Natural killer cell (primary cell): ENCODE measurements around the gene FBXO48. TPM values are rescaled to one million over a fixed set of nuclear protein-coding genes. Genes with fewer than 3 reads are reported as not detected.

Experiments
- ATAC-seq, 3 donors: fragments of 150-1000 bp in 2 of 3; fragments of 200-7000 bp in 1 of 3; cut with Tn5 transposase; 1 replicate in 1 of 3; 2 replicates in 2 of 3; pipeline ENCODE4 v1.10.0; 2021; ENCODE audit warnings: mild to moderate bottlenecking in 2 of 3, moderate library complexity in 2 of 3
- DNase-seq, 2 donors: peaks; one replicate each; pipeline versions ENCODE4 v3.0.0 to v3.0.0-alpha.2; 2013 to 2021; ENCODE audit warnings: mixed read lengths in 1 of 2
- H3K27ac ChIP-seq: one replicate; pipeline ENCODE4 v1.5.1; 2013; ENCODE audit warnings: mild to moderate bottlenecking, low read length
- H3K27me3 ChIP-seq: one replicate; pipeline ENCODE4 v1.6.1; 2013; ENCODE audit warnings: low read length; ENCODE audit not compliant: control insufficient read depth, insufficient read depth
- H3K36me3 ChIP-seq: one replicate; pipeline ENCODE4 v1.6.1; 2013; ENCODE audit warnings: low read length; ENCODE audit not compliant: control insufficient read depth, insufficient read depth
- H3K4me1 ChIP-seq: one replicate; pipeline ENCODE4 v1.6.1; 2013; ENCODE audit warnings: low read length; ENCODE audit not compliant: control insufficient read depth, insufficient read depth
- H3K4me3 ChIP-seq: one replicate; pipeline ENCODE4 v1.5.1; 2013; ENCODE audit warnings: low read length
- H3K9me3 ChIP-seq: one replicate; pipeline ENCODE4 v1.6.1; 2013; ENCODE audit warnings: low read length; ENCODE audit not compliant: control insufficient read depth, insufficient read depth
- H3K27ac Mint-ChIP-seq, 2 donors: one replicate each; pipeline ENCODE4 v1.8.0; 2022; ENCODE audit warnings: mild to moderate bottlenecking in 2 of 2, mixed read lengths in 2 of 2, moderate library complexity in 1 of 2
- H3K27me3 Mint-ChIP-seq, 2 donors: one replicate each; pipeline ENCODE4 v1.8.0; 2022; ENCODE audit warnings: low read depth in 2 of 2, mixed read lengths in 2 of 2
- H3K36me3 Mint-ChIP-seq: one replicate; pipeline ENCODE4 v1.8.0; 2022; ENCODE audit warnings: mixed read lengths
- H3K4me1 Mint-ChIP-seq, 2 donors: one replicate each; pipeline ENCODE4 v1.8.0; 2022; ENCODE audit warnings: mixed read lengths in 2 of 2
- H3K4me3 Mint-ChIP-seq: one replicate; pipeline ENCODE4 v1.8.0; 2022; ENCODE audit warnings: mild to moderate bottlenecking, moderate library complexity, mixed read lengths
- H3K9me3 Mint-ChIP-seq, 2 donors: one replicate each; pipeline ENCODE4 v1.8.0; 2022; ENCODE audit warnings: mixed read lengths in 2 of 2
- WGBS: methylation state at CpG from one replicate; pipeline ENCODE4 v1.1.7; 2013; ENCODE audit warnings: missing lambda C conversion rate; ENCODE audit not compliant: insufficient coverage; 5-methylcytosine and 5-hydroxymethylcytosine counted together
- intact Hi-C: fragments of 100-400 bp; cut with micrococcal nuclease; formaldehyde crosslinking; loops from one replicate; pipeline ENCODE4 v1.14.2; 2022
- total RNA-seq, 4 donors: library from RNA; stranded (reverse); fragments of 120-200 nt in 1 of 4; gene quantifications; one replicate each; pipeline versions ENCODE4 v1.2.3 to v1.2.4, GENCODE V29; 2013 to 2022
- TF ChIP-seq, protein P1 (sequence below): fragments of 200-600 bp; IDR thresholded peaks from one replicate; pipeline ENCODE4 v1.8.0; 2022; ENCODE audit warnings: antibody characterized with exemption

The FBXO48 gene
- total RNA-seq, 3 donors from 2014 or later (not counting 1 experiment from before 2014, with no cell fraction given): 0.96 to 1.3 (median 1.1) TPM

- no peaks in the 10 kb centered on the region for H3K36me3 Mint-ChIP-seq
- ATAC-seq (no peak), DNase-seq (no peak)
- H3K4me1 Mint-ChIP-seq: peaks cover 0 to 9% of the 10 kb centered on the region in 2 donors
- TF ChIP-seq, protein P1, sequence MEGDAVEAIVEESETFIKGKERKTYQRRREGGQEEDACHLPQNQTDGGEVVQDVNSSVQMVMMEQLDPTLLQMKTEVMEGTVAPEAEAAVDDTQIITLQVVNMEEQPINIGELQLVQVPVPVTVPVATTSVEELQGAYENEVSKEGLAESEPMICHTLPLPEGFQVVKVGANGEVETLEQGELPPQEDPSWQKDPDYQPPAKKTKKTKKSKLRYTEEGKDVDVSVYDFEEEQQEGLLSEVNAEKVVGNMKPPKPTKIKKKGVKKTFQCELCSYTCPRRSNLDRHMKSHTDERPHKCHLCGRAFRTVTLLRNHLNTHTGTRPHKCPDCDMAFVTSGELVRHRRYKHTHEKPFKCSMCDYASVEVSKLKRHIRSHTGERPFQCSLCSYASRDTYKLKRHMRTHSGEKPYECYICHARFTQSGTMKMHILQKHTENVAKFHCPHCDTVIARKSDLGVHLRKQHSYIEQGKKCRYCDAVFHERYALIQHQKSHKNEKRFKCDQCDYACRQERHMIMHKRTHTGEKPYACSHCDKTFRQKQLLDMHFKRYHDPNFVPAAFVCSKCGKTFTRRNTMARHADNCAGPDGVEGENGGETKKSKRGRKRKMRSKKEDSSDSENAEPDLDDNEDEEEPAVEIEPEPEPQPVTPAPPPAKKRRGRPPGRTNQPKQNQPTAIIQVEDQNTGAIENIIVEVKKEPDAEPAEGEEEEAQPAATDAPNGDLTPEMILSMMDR: no peak
- Histone ChIP-seq H3K27me3 (no peaks in the 10 kb centered on the region), H3K9me3 (no peaks in the 10 kb centered on the region), H3K36me3 (no peaks in the 10 kb centered on the region), H3K4me1 (no peaks in the 10 kb centered on the region), H3K27ac (no peak overlapping the region), H3K4me3 (no peak overlapping the region)
- intact Hi-C loops: no loop called here
- H3K4me3 Mint-ChIP-seq: no peak overlapping the region
- H3K9me3 Mint-ChIP-seq: no peaks in the 10 kb centered on the region
- WGBS: 88% methylated on average over 2 of the region's 2 CpGs
- no peak overlapping the region for H3K27ac Mint-ChIP-seq
- peaks cover 0 to 9% of the 10 kb centered on the region in 2 donors for H3K27me3 Mint-ChIP-seq
Observed at GRCh38 chr2:68482296-68482820, 15.3 kb upstream of the FBXO48 start.

- TF ChIP-seq, protein P1: no peak
- Histone ChIP-seq H3K27ac (no peak overlapping the region), H3K4me3 (no peak overlapping the region), H3K27me3 (no peaks in the 10 kb centered on the region), H3K36me3 (no peaks in the 10 kb centered on the region), H3K4me1 (no peaks in the 10 kb centered on the region), H3K9me3 (no peaks in the 10 kb centered on the region)
- Mint-ChIP-seq H3K4me1 (peaks cover 0 to 9% of the 10 kb centered on the region in 2 donors), H3K36me3 (no peaks in the 10 kb centered on the region), H3K27me3 (peaks cover 0 to 9% of the 10 kb centered on the region in 2 donors), H3K27ac (no peak overlapping the region), H3K4me3 (no peak overlapping the region), H3K9me3 (no peaks in the 10 kb centered on the region)
- DNase-seq (no peak), ATAC-seq (no peak)
- intact Hi-C loops: no loop called here
- 75% methylated on average over 1 of the region's 1 CpG for WGBS
Observed at GRCh38 chr2:68478688-68479087, 11.6 kb upstream of the FBXO48 start.

DNA sequence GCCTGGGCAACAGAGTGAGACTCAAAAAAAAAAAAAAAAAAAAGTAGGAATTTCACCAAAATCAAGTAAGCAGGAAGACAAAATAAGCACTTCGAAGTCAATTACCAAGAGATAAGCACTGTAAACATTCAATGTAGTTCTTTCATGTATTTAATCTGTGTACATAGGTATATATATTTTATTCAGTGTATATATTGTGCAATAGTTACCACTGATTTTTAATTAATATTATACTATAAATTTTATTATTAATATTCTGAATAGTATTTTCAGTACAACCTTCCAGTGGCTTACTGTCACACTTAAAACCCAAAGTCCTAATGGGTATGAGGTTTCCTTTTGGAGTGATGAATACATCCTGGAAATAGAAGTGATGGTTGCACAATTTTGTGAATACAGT, 9.4 kb upstream of the FBXO48 start:
- TF ChIP-seq, protein P1: no peak
- Histone ChIP-seq H3K4me3 (no peak overlapping the region), H3K27ac (no peak overlapping the region), H3K4me1 (no peaks in the 10 kb centered on the region), H3K9me3 (no peaks in the 10 kb centered on the region), H3K27me3 (no peaks in the 10 kb centered on the region), H3K36me3 (no peaks in the 10 kb centered on the region)
- intact Hi-C loops: no loop called here
- no CpG with 5 or more reads among the region's 1 CpG for WGBS
- no peak overlapping the region for H3K27ac Mint-ChIP-seq
- DNase-seq: no peak
- H3K36me3 Mint-ChIP-seq: no peaks in the 10 kb centered on the region
- H3K4me1 Mint-ChIP-seq: peaks cover 0 to 9% of the 10 kb centered on the region in 2 donors
- ATAC-seq: no peak
- H3K9me3 Mint-ChIP-seq: no peaks in the 10 kb centered on the region
- no peak overlapping the region for H3K4me3 Mint-ChIP-seq
- H3K27me3 Mint-ChIP-seq: peaks cover 0 to 8% of the 10 kb centered on the region in 2 donors

DNA sequence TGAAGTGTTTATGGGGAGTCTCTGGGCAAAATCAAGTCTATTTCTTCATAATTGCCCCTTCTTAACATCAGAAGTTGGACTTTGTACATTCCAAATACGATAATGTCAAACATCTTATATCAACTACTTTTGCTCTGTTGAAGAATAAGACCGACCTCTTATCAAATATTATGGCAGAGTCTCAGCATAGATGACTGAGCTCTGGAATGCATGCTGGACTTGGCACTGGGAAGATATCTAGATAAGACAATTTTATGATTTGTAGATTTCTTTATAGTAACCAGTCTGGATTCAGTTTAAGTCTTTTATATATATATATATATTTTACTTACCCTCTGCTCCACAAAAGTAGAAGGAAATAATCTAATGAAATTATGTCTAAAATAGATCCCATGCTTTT, 8.5 kb upstream of the FBXO48 start:
- H3K27ac Mint-ChIP-seq: no peak overlapping the region
- intact Hi-C loops: no loop called here

More for the DNA sequence above, 8.5 kb upstream of the FBXO48 start:
- H3K9me3 Mint-ChIP-seq: no peaks in the 10 kb centered on the region
- Histone ChIP-seq H3K36me3 (no peaks in the 10 kb centered on the region), H3K9me3 (no peaks in the 10 kb centered on the region), H3K27ac (no peak overlapping the region), H3K4me3 (no peak overlapping the region), H3K27me3 (no peaks in the 10 kb centered on the region), H3K4me1 (no peaks in the 10 kb centered on the region)
- H3K27me3 Mint-ChIP-seq: peaks cover 4 to 17% of the 10 kb centered on the region in 2 donors
- no peaks in the 10 kb centered on the region for H3K36me3 Mint-ChIP-seq
- TF ChIP-seq, protein P1: no peak
- ATAC-seq: no peak
- DNase-seq: no peak
- no peak overlapping the region for H3K4me3 Mint-ChIP-seq
- peaks cover 0 to 9% of the 10 kb centered on the region in 2 donors for H3K4me1 Mint-ChIP-seq
- WGBS: 100% methylated on average over 2 of the region's 2 CpGs
